Ureter (tissue), 1 donor: ENCODE measurements around the gene C22orf39. TPM values are rescaled to one million over a fixed set of nuclear protein-coding genes. Genes with fewer than 3 reads are reported as not detected.

ENCODE experiments used
- DNase-seq: peaks from one replicate; pipeline ENCODE4 v3.0.0-alpha.2; 2020; ENCODE audit warnings: low spot score
- total RNA-seq: library from RNA; stranded (reverse); gene quantifications from one replicate; pipeline ENCODE4 v1.2.4, GENCODE V29; 2023
- donor health status: DM: yes; HTN: yes; CAD: no.

The C22orf39 gene
- total RNA-seq, 1 donor from 2014 or later = 31.5 TPM

DNA sequence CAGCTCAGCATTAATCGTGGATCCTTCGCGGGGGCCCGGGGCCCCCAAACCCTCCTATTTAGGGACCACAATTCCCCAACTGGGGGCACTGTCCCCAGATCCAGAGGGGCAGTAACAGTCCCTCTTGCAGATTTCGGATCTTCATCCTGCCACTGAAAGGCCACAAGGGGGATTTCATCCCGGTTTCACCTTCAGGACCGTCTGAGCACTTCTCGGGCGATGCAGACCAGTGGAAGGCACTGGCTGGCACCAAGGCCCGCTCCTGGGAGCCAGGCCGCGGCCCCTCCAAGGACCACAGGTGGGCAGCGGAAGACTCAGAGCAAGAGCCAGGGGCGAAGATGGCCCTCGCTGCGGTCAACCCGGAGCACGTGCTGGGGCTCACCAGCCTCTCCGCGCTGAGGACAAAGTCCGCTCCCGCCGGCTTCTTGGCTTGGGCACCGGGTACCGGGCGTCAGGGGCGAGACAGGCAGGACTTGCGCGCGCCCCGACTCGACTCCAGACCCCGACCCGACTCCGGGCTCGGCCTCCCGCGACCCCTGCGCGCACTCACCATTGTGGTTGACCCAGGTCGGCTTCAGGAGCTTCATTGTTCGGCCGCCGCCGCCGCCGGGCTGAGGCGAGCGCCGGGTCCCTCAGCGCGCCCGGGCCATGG, 16.5 kb downstream of the C22orf39 start:
- peak; percentile 50 for DNase-seq

DNA sequence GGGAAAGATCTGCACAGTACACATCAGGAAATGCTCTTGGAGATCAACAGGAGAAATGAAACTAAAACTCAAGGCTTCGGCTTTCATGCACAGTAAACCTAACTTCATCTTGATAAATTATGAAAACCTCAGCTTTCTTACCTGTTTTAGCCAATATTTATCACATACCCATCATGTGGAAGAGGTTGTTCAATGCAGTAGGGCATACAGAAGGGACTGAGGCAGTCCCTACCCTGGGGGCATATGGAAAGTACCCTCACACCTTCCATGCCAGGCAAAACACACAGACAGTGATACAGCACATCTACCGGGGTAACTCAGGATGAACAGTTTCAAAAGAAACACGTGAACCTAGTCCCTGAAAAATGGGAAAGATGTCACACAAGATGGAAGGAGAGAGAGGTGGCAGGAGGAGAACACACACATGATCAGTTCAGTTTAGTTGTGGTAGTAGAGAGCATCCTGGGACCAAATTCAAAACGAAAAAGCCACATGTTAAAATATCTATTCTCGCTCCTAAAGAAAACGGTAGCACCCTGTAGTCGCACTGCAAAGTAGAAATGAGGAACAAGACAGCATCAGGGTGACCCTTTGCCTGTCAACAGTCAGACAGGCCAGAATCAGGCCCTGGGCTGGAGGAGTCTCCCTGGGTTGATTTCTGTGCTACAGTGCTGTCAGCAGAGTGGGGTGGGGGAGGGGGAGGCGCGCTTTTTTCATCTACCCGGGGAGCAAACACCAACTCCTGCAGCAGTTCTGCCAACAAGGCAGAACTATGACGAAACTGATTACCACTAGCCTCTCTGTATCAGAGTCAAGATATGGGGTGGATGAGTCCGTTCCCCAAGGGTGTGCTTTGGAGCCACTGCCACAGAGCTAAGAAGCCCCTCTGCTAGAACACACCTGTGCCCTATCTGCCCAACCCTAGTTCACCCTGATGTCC, 17.3 kb downstream of the C22orf39 start:
- DNase-seq = no peak

DNA sequence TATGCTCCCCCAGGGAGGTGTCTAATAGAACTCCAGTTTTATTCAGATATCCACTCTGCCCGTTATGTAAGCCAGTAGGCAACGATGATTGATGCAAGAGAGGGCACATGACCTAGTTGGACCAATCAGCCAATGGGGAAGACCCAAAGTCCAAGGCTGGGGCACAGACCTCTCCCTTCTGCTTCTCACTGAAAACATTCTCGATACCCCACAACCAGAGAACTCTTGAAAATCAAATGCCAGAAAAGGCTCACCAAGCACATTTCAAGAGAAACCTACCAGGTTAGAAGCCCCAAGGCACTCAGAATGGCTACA, 23.4 kb downstream of the C22orf39 start:
- DNase-seq = no peak

DNA sequence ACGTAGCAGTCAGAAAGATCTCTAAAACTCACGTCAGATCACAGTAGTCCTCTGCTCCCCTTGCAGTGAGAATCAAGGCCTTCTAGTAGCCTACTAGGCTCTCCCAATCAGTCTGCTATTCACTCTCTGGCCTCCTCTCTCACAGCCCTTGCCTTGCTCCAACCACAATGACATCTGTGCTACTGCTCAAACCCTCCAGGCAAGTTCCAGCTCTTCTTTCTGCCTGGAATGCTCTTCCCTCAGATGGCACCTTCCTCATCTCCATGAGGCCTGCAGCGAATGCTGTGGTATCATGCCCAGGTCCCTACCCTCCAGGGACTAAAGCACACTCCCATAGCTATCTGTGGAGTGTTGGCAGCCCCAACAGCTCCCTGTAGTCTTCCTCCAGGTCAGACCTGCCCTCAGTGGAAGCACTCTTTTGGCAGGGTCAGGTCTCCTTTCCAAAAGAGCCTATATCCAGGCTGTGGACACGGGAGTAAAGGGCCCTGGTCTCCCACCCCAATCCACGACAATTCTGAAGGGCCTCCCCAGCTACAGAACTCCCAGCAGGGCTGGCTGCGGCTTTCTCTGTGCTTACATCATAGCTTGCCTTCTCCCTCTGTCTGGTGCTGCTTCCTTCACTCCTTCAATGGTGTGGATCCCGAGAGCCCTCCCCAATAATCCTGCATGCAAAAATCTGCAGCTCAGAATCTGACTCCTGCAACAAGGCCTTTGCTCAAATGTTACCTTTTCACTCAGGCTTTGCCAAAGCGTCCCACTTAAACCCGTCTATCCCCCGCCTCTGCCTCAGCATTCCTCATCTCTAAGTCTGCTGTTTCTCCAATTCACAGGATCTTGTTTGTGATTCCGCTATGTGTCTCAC, 24.8 kb downstream of the C22orf39 start:
- no peak for DNase-seq

DNA sequence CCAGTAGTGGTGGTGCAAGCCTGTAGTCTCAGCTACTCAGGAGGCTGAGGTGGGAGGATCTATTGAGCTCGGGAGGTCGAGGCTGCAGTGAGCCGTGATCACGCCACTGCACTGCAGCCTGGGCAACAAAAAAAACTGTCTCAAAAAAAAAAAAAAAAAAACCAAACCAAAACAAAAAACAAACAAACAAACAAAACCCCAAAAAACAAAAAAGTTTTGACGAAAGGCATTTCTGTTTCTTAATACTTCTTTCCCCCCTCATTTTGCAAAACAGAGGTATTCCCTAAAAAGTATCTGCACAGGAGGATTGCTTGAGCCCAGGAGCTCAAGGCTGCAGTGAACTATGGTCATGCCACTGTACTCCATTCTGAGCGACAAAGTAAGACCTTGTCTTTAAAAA, 27.2 kb downstream of the C22orf39 start:
- no peak for DNase-seq

DNA sequence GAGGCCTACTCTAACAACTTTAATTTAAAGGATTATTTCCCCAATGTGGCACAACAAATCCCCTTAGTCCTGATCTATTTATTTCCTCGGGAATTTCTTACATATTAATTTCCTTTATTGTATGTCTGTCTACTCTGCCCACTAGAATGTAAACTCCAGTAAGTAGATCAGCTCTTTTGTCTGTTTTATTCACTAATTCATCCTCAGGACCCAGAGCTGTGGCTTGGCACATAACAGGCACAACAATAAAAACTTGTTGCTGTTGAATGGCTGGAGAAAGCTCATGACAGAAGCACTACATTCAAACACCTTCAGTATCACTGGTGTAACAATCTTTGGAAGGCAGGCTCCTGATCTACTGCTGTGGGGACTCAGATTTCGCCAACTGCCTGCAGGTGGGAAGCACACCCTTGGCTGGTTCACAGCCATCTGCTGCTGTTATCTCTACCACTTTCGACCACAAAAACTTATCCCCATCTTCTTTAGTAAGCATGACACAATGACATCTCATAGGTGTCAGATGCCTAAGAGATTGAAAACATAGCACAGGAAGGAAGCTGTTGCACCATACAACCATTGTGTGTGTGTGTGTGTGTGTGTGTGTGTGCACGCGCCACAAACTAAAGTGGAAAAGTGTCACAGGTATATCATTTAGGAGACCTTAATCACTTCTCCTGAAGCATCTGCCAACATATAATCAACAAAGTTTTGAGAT, 27.9 kb downstream of the C22orf39 start:
- DNase-seq = no peak

DNA sequence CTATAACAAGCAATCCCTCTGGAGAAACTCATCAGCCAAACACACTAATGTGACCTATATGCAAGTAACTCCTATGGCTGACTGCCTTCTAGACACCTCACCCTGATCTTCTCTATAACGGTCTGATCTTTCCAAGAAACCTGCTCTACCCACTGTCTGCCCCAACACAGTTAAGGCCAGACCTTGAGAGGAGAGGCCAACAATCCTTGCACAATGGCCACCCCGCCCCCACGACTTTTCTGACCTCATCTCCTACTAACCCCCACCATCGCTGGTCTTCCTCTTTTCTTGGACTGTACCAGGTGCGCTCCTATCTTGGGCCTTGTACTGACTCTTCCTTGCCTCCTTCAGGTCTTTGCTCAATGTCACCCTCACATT, 28.4 kb downstream of the C22orf39 start:
- DNase-seq = no peak

DNA sequence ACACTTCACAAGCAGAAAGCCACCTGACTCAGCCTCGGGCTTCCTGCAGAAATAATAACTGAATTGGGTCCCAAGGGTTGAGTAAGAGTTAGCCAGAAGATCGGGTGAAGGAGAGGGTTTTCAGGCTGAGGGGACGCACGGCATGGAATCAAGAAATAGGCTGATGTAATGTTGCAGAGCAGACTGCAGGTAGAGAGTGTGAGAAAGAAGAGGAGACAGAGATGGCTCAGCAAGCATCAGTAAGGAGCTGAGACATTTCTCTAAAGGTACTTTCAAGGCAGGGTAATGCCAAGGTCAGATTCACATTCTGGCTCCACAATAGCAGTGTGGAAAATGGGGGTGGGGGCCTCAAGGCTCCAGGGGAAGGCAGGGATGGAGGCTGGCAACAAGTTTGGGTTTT, 34.6 kb downstream of the C22orf39 start:
- no peak for DNase-seq

DNA sequence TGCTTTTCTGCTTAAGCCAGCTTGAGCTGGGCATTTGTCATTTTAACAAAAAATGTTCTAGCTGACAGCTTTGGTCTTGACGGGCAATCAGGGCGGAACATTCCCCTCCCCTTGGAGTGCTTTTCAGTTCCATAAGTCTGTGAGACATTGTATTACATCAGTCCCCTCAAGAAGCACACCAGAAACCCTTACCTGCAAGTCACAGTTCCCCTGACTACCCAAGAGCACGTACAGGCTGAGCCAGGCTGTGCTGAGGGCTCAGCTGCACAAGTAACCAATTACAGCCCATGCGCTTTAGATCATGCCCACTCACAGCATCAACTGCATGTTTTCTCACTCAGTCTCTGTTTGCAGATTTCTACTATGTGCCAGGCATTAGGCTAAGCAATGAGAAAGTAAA, 35.0 kb downstream of the C22orf39 start:
- DNase-seq = no peak

DNA sequence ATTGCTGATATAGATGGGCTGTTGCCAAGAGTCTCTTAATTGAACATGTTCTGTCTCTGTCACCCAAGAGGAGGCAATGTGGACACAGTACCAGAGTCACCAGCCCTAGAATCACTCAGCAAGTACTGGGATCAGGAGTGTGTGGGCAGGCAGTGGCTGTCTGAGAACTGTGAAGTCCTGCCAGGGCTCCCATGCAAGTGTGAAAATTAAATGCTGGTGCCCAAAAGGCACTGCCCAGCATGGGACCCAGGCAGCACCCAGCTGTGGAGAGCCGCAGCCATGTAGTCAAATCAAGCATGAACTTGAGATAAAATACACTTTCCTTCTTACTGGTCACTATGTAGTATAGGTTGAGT, 35.8 kb downstream of the C22orf39 start:
- DNase-seq = no peak

DNA sequence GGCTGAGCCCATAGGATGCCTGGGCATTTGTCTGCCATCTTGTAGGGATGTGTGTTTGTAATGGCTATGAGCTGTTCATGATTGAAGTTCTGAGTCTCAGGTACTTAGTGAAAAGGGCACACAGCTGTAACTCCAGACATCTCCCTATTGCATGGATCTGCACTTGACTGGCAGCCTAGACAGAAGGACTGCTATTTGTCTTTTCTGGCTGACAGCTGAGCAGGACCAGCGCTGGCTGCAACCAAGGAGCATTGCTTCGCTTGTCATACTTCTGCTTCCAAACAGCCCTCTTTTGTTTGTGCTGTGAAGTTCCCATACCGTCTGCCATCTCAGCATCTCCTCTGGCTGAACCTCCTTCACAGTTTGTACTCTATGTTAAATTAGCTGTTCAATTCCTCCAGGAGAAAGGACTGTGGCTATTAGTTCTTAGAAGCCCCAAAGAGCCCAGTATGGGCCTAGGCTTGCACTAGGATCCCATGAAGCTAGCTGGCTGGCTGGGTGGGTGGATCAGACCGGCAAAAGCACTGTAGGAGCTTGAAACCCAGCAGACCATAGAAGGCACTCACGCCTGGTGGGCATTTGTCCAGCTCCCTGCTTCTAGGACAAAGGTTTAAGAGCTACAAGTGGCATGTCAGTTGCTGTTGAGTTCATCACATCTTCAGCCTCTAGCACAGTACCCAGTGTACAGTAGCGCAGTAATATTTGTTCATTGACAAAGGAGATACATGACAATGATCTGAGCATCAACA, 36.4 kb downstream of the C22orf39 start:
- no peak for DNase-seq

DNA sequence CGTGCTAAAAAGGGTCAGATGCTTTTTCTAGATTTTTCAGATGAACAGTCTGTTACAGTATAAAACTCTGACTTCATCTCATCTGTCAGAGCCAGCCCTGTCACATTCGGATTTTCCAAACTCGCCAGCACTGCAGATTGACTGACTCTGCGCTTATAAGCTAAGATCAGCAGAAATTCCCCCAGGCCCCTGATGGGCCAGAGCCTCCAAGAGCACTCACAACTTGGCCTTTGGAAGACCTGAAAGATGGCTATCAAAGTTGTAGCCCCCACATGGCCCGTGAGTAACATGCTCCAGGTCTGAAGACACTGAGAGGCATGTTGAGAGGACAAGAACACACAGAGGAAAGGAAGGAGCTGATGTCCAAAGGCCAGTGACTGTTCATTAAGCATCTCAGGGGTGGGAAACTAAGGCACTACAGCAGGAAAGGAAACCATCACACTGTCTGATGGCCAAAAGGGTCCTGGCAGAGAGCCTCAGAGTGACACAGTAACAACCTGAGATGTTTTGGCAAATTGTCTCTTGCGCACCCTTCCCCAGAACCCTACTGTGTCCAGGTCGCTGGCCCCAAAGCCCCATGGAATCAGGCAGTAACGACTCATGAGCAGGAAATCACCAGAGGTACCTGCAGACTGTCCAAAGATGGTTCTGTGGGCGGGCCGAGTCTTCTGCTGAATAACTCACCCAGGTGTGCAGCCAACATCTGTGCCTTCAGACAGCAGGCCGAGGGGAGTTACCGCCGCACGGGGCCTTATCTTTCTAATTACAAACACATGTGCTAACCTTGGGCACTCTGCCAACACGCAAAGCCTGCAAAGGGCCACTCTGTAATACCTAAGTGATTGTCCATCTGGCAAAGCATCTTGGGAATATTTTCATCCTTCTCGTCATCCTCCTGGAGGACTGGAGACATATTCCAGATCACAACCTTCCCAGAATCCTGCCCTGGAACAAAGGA, 39.6 kb downstream of the C22orf39 start:
- no peak for DNase-seq

DNA sequence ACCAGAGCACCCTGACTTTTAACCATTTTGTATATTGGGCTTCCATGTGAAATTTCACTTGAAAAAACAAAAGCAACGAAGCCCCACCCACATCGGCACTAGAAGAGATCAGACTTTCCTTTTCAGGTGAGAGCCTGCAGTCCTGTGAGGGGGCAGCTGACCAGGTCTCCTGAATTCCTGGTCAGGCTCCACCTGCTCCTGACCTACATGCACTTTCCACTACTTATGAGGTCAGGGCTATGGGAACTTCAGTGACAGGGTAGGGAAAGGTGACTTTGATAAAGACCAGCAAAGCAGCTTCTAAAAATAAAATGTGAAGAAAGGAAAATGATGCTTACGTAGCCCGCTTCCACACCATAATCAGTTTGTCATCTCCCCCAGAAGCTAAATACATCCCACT, 40.7 kb downstream of the C22orf39 start:
- DNase-seq = no peak

DNA sequence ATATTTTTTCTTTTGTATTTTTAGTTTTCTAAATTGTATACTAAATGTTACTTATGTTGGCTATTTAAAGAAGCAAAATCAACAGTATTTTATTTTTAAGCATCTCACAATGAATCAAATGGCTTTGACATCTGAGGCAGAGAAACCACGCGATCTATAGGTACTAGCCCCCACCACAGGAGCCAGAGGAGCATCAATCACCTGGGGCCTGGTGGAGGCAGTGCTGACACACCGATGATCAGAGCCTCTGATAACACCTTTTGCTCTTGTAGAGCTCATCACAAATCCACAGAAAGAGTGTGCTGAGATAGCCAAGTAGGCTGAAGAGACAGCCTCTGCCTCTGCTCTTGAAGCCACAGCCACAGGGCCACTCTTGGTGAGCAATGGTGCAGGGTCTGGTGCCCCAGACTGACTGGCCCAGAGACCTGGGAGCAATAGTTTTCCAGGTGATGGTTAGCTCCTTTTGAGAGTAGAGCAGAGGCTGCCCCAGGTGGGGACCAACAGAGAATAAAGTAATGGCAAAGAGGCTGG, 41.2 kb downstream of the C22orf39 start:
- no peak for DNase-seq

DNA sequence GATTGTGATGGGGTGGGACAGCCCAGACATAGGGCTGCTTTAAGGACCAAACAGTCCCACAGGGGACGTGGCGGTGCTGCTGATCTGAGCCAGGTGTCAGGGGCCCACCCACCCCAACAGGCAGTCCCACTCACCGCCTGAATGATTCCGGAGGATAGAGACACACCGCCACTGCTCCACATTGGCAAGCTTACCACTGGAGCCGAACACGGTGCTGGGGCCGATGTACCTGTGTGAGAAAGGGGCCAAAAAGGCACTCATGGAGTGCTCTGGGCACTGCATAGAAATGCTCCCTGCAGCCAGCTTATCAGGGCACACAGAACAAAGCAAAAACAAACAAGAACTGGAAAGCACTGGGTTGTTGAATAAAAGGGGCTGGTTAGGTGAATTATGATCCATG, 41.9 kb downstream of the C22orf39 start:
- DNase-seq = no peak

DNA sequence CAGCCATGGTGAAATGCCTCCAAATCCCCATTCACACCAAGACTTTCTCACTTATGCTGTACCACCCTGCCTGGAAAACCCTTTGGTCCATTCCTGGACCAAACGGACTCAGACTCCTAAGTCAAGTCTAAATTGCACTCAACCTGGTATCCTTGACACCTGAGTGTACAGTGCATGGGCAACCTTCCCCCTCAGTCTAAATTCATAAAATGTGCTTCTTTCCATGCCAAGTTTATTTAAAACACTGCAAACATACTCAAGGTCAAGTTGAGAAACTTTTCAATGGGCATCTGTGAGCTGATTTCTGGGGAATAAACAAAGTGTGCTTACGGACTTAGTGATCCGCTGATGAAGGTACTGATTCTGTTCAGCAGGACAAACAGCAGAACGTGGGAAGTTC, 42.4 kb downstream of the C22orf39 start:
- no peak for DNase-seq

DNA sequence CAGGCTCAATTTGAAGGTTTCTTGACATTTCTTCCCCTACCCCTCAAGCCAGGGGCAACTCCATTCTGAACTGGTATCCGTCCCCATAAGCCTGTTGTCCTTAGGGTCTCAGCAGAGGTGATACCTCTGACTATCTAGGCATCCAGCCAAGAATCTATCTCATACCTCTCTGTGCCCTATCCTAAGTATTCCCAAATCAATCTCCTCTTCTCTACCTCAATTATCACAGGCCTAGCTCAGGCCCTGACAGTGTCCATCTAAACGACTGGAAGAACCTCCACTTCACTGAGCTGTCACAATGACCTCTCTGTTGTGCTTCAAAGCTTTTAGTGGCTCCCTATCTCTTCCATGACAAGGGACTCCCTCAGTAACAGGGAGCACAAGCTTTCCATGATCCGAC, 42.8 kb downstream of the C22orf39 start:
- no peak for DNase-seq

DNA sequence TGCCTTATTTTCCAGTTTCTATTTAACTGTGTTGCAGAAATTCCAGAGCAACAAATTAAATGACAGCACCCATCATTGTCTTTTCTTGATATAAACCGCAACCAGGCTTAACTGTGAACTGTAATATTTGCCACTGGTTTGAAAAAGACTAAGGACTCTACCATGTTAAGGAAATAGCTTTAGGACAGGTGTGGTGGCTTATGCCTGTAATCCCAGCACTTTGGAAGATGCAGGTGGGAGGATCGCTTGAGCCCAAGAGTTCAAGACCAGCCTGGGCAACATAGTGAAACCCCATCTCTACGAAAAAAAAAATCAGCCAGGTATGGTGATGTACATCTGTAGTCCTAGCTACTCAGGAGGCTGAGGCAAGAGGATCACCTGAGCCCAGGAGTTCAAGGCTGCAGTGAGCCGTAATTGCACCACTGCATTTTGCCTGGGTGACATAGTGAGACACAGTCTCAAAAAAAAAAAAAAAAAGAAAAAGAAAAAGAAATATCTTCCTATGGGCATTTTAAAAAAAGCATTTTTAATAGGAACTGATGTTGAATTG, 44.8 kb downstream of the C22orf39 start:
- DNase-seq = no peak

DNA sequence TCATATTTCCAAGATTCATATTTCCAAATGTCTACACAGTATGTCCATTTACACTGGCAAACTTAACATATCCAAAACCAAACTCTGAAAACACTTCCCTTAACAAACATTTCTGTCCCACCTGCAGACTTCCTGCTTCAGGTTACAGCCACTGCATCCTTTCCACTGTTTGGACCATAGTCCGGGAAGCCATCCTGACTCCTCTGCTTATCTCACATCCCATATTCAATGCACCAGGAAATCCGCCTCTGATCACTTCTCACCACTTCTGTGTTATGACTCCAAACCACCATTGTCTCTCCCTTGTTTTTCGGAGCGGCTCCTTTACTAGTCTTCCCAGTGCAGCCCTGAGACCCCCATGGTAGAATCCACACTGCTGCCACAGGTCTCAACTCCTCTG, 46.0 kb downstream of the C22orf39 start:
- no peak for DNase-seq

DNA sequence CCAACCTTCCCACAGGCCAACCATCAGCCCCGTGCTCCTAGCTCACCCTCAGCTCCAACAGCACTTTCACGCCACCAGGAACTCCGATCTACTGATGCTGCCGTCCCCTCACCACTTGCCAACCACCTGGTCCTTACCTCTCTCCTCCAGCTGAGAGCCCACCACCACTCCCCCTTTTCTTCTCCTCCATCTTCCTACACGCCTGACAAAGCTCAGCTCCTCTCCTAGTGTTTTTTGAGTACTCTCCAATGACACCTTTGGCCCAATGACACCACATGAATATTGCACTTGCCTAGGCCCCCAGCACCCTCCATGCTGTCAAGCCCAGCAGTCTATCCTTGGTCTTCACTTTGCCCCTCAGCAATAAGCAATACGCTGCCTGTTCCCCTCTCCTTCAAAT, 46.6 kb downstream of the C22orf39 start:
- no peak for DNase-seq
